ENCODE measurements around the gene RNU7-1.

RNU7-1 gene

DNA sequence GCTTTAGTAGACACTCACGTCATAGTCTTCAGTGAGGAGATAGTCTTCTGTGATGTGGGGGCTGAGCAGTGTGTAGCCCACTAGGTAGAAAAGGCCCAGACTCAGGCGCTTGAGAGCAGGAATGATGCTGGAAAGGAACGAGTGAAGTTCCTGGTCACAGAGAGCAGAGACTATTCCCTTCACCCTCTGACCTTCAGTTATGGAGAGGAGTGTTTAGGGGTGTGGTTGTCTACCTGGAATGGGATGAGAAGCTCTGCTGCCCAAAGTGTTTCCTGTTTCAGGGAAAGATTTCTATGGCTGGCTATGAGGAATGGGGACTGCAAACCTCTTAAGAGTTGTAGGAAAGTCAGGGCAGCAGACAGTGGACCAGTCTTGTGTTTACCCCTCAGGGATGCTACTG, 35.8 kb downstream of the RNU7-1 start:
- no peak for DNase-seq (ENCODE audit: low read depth)
- no peak overlapping the region for H3K4me3 ChIP-seq (ENCODE audit: low read length)
- TF ChIP-seq, protein P1, sequence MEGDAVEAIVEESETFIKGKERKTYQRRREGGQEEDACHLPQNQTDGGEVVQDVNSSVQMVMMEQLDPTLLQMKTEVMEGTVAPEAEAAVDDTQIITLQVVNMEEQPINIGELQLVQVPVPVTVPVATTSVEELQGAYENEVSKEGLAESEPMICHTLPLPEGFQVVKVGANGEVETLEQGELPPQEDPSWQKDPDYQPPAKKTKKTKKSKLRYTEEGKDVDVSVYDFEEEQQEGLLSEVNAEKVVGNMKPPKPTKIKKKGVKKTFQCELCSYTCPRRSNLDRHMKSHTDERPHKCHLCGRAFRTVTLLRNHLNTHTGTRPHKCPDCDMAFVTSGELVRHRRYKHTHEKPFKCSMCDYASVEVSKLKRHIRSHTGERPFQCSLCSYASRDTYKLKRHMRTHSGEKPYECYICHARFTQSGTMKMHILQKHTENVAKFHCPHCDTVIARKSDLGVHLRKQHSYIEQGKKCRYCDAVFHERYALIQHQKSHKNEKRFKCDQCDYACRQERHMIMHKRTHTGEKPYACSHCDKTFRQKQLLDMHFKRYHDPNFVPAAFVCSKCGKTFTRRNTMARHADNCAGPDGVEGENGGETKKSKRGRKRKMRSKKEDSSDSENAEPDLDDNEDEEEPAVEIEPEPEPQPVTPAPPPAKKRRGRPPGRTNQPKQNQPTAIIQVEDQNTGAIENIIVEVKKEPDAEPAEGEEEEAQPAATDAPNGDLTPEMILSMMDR (conservative IDR thresholded peaks at IDR 0.05; ENCODE audit: low read depth, low read length) = no peak

DNA sequence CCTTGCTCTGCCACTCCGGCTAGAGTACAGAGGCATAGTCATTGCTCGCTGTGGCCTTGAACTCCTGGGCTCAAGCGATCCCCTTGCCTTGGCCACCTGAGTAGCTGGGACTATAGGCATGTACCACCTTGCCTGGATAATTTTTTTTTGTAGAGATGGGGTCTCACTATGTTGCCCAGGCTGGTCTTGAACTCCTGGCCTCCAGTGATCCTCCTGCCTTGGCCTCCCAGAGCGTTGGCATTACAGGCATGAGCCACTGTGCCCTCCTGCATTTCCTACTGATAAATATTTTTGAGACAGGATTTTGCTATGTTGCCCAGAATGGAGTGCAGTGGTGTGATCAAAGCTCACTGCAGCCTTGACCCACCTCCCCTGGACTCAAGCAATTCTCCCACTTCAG, 36.5 kb downstream of the RNU7-1 start:
- no peak for DNase-seq (ENCODE audit: low read depth)
- H3K4me3 ChIP-seq (ENCODE audit: low read length) = no peak overlapping the region
- TF ChIP-seq, protein P1 (conservative IDR thresholded peaks at IDR 0.05; ENCODE audit: low read depth, low read length) = no peak

DNA sequence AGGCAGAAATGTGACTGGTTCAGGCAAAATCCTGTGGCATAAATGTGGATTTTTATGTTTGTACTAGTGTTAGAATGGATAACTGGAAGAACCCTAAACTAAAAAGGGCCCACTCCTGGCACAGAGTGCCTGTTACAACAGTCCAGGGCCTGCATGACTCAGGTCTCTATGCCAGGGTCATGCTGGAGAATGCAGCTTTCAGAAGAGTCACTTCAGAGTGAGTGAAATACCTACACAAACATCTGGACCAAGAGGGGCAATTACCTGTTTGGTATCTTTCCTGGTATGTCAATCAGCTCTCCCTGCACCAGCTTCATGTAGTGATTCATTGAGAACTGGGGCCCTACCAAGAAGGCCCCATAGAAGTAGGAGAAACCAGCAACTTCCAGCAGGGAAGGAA, 37.1 kb downstream of the RNU7-1 start:
- no peak for DNase-seq (ENCODE audit: low read depth)
- no peak overlapping the region for H3K4me3 ChIP-seq (ENCODE audit: low read length)
- TF ChIP-seq, protein P1 (conservative IDR thresholded peaks at IDR 0.05; ENCODE audit: low read depth, low read length) = no peak

DNA sequence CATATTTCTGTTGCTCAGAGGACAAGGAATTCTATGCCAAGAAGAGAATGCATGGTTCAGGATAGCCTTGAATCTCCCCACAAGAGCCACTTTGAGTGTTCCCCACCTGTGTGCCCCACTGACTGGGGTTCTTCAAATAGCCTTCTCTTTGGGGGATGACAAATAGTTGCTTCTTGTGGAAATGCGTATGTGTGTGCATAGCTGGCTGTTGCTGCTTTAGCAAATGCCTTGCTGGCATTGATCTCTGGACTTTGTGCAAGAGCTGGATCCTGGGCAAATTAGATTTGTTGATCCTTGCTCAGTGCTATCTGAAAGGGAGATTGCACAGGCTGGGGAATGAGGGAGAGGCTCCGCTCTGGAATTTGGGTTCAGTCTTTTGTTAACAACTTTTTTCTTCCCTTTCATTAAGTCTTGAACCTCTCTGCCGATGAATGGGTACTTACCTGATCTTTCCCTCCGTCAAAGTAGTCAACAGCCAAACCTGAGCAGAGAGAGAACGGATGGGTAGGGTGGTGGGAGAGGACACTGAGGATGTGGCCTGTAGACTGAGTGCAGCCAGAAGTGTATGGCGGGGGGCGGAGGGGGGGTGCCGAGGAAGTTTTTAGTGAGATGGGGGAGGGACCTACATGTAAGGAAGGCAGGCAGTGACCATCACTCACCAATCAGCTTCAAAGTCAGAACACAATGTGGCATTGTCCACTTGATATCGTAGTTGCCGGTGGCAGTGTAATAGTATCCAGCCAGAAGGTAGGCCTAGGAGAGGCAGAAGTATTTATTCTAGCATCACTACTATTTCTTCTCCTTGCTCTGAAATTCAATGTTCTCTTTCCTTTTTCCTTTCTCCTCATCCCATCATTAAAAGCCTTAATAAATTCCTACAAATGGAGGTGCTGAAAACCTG, 37.8 kb downstream of the RNU7-1 start:
- no peak for DNase-seq (ENCODE audit: low read depth)
- TF ChIP-seq, protein P1 (conservative IDR thresholded peaks at IDR 0.05; ENCODE audit: low read depth, low read length) = no peak
- no peak overlapping the region for H3K4me3 ChIP-seq (ENCODE audit: low read length)

DNA sequence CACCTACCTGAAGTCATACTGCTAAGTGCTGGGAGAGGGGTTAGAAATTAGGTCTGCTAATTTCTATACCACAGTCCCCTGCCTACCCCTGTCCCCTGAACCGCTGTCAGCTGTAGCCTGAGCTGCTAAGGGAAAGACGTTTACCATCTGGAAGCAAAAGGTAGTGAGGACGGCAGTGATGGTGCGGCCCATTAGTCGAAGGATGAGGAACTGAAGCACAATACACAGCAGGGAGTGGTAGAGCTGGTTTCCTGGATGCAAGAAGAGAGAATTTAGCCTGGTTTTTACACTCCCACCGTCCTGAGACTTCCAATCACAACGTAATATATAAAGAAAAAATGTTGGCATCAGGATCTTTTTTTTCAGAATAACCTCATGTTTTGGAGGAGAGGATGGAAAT, 38.9 kb downstream of the RNU7-1 start:
- H3K4me3 ChIP-seq (ENCODE audit: low read length) = no peak overlapping the region
- TF ChIP-seq, protein P1 (conservative IDR thresholded peaks at IDR 0.05; ENCODE audit: low read depth, low read length) = no peak
- no peak for DNase-seq (ENCODE audit: low read depth)

DNA sequence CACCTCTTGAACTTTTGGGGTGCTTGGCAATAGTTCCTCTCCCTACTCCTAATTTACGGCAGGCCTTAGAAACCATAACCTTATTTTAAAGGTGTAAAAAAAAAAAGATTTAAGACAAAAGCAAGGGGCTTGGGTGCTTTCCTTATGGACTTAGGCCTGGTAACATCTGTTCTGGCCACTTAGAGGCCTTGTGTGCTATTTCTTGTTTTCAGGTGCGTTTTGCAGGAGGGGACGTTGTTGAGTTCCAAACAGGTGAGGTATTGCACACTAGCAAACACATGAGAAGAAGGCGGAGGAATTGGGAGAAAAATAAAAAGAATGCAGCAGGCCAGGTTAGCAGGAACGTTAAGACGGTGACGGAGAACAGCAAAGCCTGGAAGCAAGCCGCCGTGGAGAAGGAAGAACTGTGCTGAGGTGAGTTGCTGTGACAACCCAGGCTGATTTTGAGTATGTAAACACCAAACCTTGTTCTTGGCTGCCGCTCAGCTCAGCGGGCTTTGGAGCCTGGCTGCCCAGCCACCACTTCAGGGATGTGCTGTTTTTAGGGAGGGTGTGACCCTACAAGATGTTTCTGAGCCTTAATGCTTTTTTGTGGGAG, 44.4 kb downstream of the RNU7-1 start:
- TF ChIP-seq, protein P1 (conservative IDR thresholded peaks at IDR 0.05; ENCODE audit: low read depth, low read length) = no peak
- no peak overlapping the region for H3K4me3 ChIP-seq (ENCODE audit: low read length)
- no peak for DNase-seq (ENCODE audit: low read depth)
